PC-3 (cell line): ENCODE data around the gene NAALADL1. TPM values are rescaled to one million over a fixed set of nuclear protein-coding genes. Genes with fewer than 3 reads are reported as not detected.

Source experiments
- ATAC-seq: fragments of 200-7000 bp; cut with Tn5 transposase; 2 replicates; pipeline ENCODE4 v1.9.1; 2020; ENCODE audit warnings: mild to moderate bottlenecking, moderate library complexity
- BruUV-seq: library from RNA; stranded (reverse); fragments of 400-500 nt; replicated peaks from 2 replicates; lab custom pipeline; 2021; lab: Mats Ljungman, UMichigan
- CTCF ChIA-PET: fragments of 300-600 bp; sonication (Branson Sonifier 250); formaldehyde crosslinking; loops from one replicate; lab custom pipeline; 2022; ENCODE audit warnings: antibody characterized with exemption; lab: Charles Lee
- POLR2A ChIA-PET: fragments of 300-600 bp; sonication (Branson Sonifier 250); formaldehyde crosslinking; loops from one replicate; lab custom pipeline; 2022; ENCODE audit warnings: antibody characterized with exemption; ENCODE audit not compliant: unreplicated experiment; lab: Charles Lee
- DNase-seq: peaks from one replicate; pipeline ENCODE4 v3.0.0-alpha.2; 2015
- H2AFZ ChIP-seq: fragments of 300-600 bp; sonication (generic); 2 replicates; pipeline ENCODE4 v1.6.0; 2016; ENCODE audit warnings: antibody characterized with exemption, low read length
- H3F3A ChIP-seq: fragments of 300-600 bp; sonication (generic); one replicate; pipeline ENCODE4 v1.6.0; 2017; ENCODE audit warnings: antibody characterized with exemption, low read length, control low read depth, mild to moderate bottlenecking; ENCODE audit not compliant: unreplicated experiment
- H3K27ac ChIP-seq: fragments of 300-600 bp; sonication (generic); 2 replicates; pipeline ENCODE4 v1.5.1; 2016; ENCODE audit warnings: mild to moderate bottlenecking, low read length
- H3K27me3 ChIP-seq: fragments of 300-600 bp; sonication (generic); 2 replicates; pipeline ENCODE4 v1.6.1; 2016; ENCODE audit warnings: low read length, mixed read lengths
- H3K36me3 ChIP-seq: fragments of 300-600 bp; sonication (generic); 2 replicates; pipeline ENCODE4 v1.6.1; 2016; ENCODE audit warnings: low read depth, mixed run types, low read length, mixed read lengths
- H3K4me1 ChIP-seq: fragments of 300-600 bp; sonication (generic); 2 replicates; pipeline ENCODE4 v1.5.1; 2016; ENCODE audit warnings: low read length; ENCODE audit not compliant: insufficient read depth
- H3K4me2 ChIP-seq: fragments of 300-600 bp; sonication (generic); 2 replicates; pipeline ENCODE4 v1.6.0; 2016; ENCODE audit warnings: low read length
- H3K4me3 ChIP-seq: fragments of 300-600 bp; sonication (generic); 2 replicates; pipeline ENCODE4 v1.5.1; 2016; ENCODE audit warnings: mild to moderate bottlenecking, low read length, mixed read lengths
- H3K79me2 ChIP-seq: fragments of 300-600 bp; sonication (generic); 2 replicates; pipeline ENCODE4 v1.6.1; 2017; ENCODE audit warnings: low read length, mixed read lengths
- H3K9ac ChIP-seq: fragments of 300-600 bp; sonication (generic); 2 replicates; pipeline ENCODE4 v1.6.0; 2016; ENCODE audit warnings: mild to moderate bottlenecking, low read length
- H3K9me2 ChIP-seq: fragments of 300-600 bp; sonication (generic); replicated peaks from 2 replicates; pipeline ENCODE4 v1.6.1; 2016; ENCODE audit warnings: mixed run types, low read length, mixed read lengths
- H3K9me3 ChIP-seq: fragments of 300-600 bp; sonication (generic); 2 replicates; pipeline ENCODE4 v1.6.1; 2016; ENCODE audit warnings: low read length, mixed read lengths
- H4K20me1 ChIP-seq: fragments of 300-600 bp; sonication (generic); 2 replicates; pipeline ENCODE4 v1.6.1; 2016; ENCODE audit warnings: low read length, mixed read lengths
- EZH2 ChIP-seq: fragments of 300-600 bp; sonication (generic); IDR thresholded peaks from one replicate; pipeline ENCODE4 v1.6.1; 2017; ENCODE audit warnings: antibody characterized with exemption, mild to moderate bottlenecking, low read length; ENCODE audit not compliant: unreplicated experiment
- EZH2phosphoT487 ChIP-seq: fragments of 300-600 bp; sonication (generic); IDR thresholded peaks from 2 replicates; pipeline ENCODE4 v1.6.1; 2018; ENCODE audit warnings: mild to moderate bottlenecking, antibody characterized with exemption, low read length, borderline replicate concordance
- intact Hi-C: fragments of 100-400 bp; cut with micrococcal nuclease; formaldehyde crosslinking; loops from 2 replicates; pipeline ENCODE4 v1.9.0; 2023
- total RNA-seq: library from RNA; depleted of rRNA; stranded (reverse); fragments of >200 nt; gene quantifications from 2 replicates; pipeline ENCODE4 v1.2.3, GENCODE V29; 2014
- TF ChIP-seq, protein P1 (sequence below): fragments of 300-600 bp; sonication (generic); conservative IDR thresholded peaks from 2 replicates; pipeline ENCODE4 v1.5.1; 2017; ENCODE audit warnings: antibody characterized with exemption, low read depth, mild to moderate bottlenecking, low read length

The NAALADL1 gene
- total RNA-seq, 1 experiment from 2014 or later, result 0.47 TPM

DNA sequence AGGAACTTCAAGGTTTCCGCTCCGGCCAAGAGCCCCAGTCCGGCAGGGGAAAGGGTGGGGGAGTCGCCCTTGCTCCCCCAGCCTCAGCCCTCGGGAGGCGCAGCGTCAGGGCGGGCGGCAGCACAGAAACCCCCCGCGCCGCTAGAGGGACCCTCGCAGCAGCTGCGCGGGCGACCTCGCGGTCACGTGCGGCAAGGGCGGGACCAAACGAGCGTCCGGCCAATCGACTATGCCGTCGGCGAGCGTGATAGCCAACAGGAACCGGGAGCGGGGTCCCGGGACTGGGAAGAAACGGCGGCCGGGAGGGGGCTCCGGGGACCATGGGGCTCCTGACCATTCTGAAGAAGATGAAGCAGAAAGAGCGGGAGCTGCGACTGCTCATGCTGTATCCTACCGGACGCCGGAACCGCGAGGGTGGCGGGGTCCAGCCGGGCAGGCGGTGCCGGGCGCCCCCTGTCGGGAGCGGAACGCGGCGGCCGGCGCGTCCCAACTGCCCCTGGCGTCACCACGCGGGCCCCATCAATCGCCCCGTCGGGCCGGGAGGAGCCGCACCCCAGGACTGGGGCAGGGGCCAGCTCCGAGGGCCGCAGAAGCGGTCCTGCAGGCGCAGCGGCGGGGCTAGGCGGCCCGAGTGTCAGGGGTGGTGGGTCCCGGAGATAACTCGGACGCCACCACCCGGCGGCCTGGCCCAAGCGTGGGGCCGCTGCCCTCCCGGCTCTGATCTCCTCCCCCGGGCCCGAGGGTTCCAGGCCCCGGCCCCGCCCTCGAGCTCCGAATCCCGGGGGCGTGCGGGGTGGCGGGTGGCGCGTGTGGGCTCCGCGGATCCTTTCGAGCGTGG, 44.2 kb downstream of the NAALADL1 start, which contains the start of gene ARL2:
ARL2 (plus strand) TSS at position 273 of the 838 bp plus-strand sequence; CDS start at position 321, 48 bp downstream.
- Histone ChIP-seq H3F3A (no peaks in the 10 kb centered on the region), H3K36me3 (no peaks in the 10 kb centered on the region), H2AFZ (peak within 1 kb of the TSS; percentile 99), H3K9me3 (no peaks in the 10 kb centered on the region), H3K27ac (peak within 1 kb of the TSS; percentile 72), H3K9ac (peak within 1 kb of the TSS; percentile 78), H4K20me1 (no peaks in the 10 kb centered on the region), H3K4me3 (peak within 1 kb of the TSS; percentile 74), H3K79me2 (peaks cover 10% of the 10 kb centered on the region), H3K27me3 (no peaks in the 10 kb centered on the region), H3K9me2 (no peaks in the 10 kb centered on the region), H3K4me2 (peak within 1 kb of the TSS; percentile 96), H3K4me1 (peaks cover 14% of the 10 kb centered on the region)
- DNase-seq (peak; percentile 89), ATAC-seq (peak; percentile 82)
- no peak for TF ChIP-seq EZH2phosphoT487
- TF ChIP-seq, protein P1, sequence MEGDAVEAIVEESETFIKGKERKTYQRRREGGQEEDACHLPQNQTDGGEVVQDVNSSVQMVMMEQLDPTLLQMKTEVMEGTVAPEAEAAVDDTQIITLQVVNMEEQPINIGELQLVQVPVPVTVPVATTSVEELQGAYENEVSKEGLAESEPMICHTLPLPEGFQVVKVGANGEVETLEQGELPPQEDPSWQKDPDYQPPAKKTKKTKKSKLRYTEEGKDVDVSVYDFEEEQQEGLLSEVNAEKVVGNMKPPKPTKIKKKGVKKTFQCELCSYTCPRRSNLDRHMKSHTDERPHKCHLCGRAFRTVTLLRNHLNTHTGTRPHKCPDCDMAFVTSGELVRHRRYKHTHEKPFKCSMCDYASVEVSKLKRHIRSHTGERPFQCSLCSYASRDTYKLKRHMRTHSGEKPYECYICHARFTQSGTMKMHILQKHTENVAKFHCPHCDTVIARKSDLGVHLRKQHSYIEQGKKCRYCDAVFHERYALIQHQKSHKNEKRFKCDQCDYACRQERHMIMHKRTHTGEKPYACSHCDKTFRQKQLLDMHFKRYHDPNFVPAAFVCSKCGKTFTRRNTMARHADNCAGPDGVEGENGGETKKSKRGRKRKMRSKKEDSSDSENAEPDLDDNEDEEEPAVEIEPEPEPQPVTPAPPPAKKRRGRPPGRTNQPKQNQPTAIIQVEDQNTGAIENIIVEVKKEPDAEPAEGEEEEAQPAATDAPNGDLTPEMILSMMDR, result peak; percentile 77
- TF ChIP-seq EZH2, result no peak
- CTCF ChIA-PET, result interaction anchor here (0.5 to 1.2 kb wide), 4 partner anchors 19 to 346 kb away, joined by 3 to 8 read pairs (median 4); no protein-coding TSS in a partner anchor
- no TSS peak for BruUV-seq
- POLR2A ChIA-PET, result interaction anchor here (0.5 kb wide), 1 partner anchor 140 kb away, joined by 14 read pairs; no protein-coding TSS in a partner anchor
- intact Hi-C loops, result loop anchor here (1.0 to 5.0 kb wide), 4 partner anchors 63 to 103 kb away; partner anchors contain the start of genes ATG2A, PPP2R5B and ZNHIT2

DNA sequence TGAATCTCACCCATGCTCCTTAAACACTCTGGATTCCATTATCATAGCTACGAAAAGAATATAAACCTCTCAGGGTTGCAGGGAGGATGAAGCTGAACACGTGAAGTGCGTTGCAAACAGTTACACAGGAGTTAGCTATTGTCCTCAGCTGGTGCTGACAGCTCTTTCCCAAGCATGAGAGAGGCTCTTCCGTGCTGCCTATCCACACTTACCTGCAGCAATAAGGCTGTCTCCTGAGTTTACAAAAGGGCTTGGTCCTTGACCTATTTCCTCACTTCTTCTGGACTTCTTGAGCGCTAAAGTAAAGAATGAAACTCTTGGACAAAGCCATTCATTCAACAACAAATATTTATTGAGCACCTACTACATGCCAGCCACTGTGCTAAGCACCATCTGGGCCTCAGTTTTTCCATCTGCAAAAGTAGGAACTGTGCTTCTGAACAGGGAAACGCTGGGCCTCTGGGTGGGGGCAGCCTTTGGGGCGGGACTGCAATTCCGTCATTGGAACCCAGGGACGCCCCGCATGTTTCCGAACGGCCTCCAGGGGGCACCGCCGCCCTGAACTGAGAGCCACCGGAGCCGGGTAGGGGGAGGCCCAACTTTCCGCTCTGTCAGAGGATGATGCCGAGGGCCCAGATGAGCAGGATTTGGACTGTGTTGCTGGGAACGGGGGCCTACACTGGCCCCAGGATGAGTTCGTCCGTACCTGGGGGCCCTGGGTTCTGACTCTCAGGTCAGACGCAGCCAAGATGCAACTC, 45.0 kb downstream of the NAALADL1 start:
- Histone ChIP-seq H3K36me3 (no peaks in the 10 kb centered on the region), H4K20me1 (no peaks in the 10 kb centered on the region), H3K79me2 (peaks cover 10% of the 10 kb centered on the region), H3K9me3 (no peaks in the 10 kb centered on the region), H3K27me3 (no peaks in the 10 kb centered on the region), H3K4me1 (peaks cover 14% of the 10 kb centered on the region), H2AFZ (peak overlapping the region; percentile 99), H3K9me2 (no peaks in the 10 kb centered on the region), H3K4me2 (peak overlapping the region; percentile 96), H3K4me3 (peak overlapping the region; percentile 74), H3K9ac (peak overlapping the region; percentile 78), H3F3A (no peaks in the 10 kb centered on the region), H3K27ac (peak overlapping the region; percentile 72)
- intact Hi-C loops, result loop anchor here (1.0 to 5.0 kb wide), 2 partner anchors 64 to 104 kb away; partner anchors contain the start of gene ZNHIT2
- POLR2A ChIA-PET, result interaction anchor here (0.5 kb wide), 1 partner anchor 109 kb away, joined by 4 read pairs; no protein-coding TSS in a partner anchor
- TSS peak; percentile 79 for BruUV-seq
- peak; percentile 84 for ATAC-seq
- TF ChIP-seq, protein P1, result peak; percentile 80
- no peak for TF ChIP-seq EZH2
- TF ChIP-seq EZH2phosphoT487, result no peak
- DNase-seq, result peak; percentile 92
- CTCF ChIA-PET, result no interaction called here
